Breast epithelium (tissue), 4 donors: ENCODE data around the gene PTPRG. TPM values are rescaled to one million over a fixed set of nuclear protein-coding genes. Genes with fewer than 3 reads are reported as not detected.
A peak's percentile ranks its signal among the peaks of the same experiment; 100 is the strongest.

Experiments used
- DNase-seq, 2 donors: peaks; one replicate each; pipeline ENCODE4 v3.0.0-alpha.2; 2019; ENCODE audit warnings: low spot score in 2 of 2
- H3K27ac ChIP-seq, 2 donors: fragments of 200-600 bp; sonication (generic) in 1 of 2; one replicate each; pipeline ENCODE4 v1.5.1; 2016 to 2019; ENCODE audit warnings: mild to moderate bottlenecking in 1 of 2
- H3K27me3 ChIP-seq, 2 donors: fragments of 200-600 bp; sonication (generic) in 1 of 2; one replicate each; pipeline versions ENCODE4 v1.5.1 to v1.6.0; 2017 to 2019; ENCODE audit warnings: control low read depth in 1 of 2, mild to moderate bottlenecking in 1 of 2
- H3K36me3 ChIP-seq: fragments of 200-600 bp; one replicate; pipeline ENCODE4 v1.5.1; 2019
- H3K4me1 ChIP-seq, 2 donors: fragments of 200-600 bp; sonication (generic); one replicate each; pipeline ENCODE4 v1.5.1; 2016 to 2019; ENCODE audit warnings: control low read depth in 1 of 2
- H3K4me3 ChIP-seq, 3 donors: fragments of 200-600 bp; sonication (generic); 1 replicate in 2 of 3; 2 replicates in 1 of 3; pipeline ENCODE4 v1.5.1; 2016 to 2019; ENCODE audit warnings: mild to moderate bottlenecking in 3 of 3, moderate library complexity in 2 of 3
- H3K9me3 ChIP-seq, 2 donors: fragments of 200-600 bp; sonication (generic) in 1 of 2; one replicate each; pipeline ENCODE4 v1.5.1; 2016 to 2019; ENCODE audit warnings: control low read depth in 1 of 2
- POLR2A ChIP-seq: fragments of 450-650 bp; IDR thresholded peaks from one replicate; pipeline ENCODE4 v1.6.1; 2016; ENCODE audit warnings: antibody characterized with exemption, mild to moderate bottlenecking, moderate library complexity
- POLR2AphosphoS5 ChIP-seq, 3 donors: sonication (generic); formaldehyde crosslinking; IDR thresholded peaks; one replicate each; pipeline ENCODE4 v1.6.1; 2017; ENCODE audit warnings: antibody characterized with exemption in 3 of 3
- intact Hi-C: fragments of 100-400 bp; cut with DNase I; formaldehyde crosslinking; loops from one replicate; pipeline ENCODE4 v1.15.1; 2023; ENCODE audit warnings: low total_unique reads
- total RNA-seq, 3 donors: library from RNA; depleted of rRNA; stranded (reverse); fragments of >200 nt; gene quantifications; one replicate each; pipeline ENCODE4 v1.1.0, GENCODE V29; 2016
- TF ChIP-seq, protein P1 (sequence below), 3 donors: fragments of 450-650 bp; IDR thresholded peaks; one replicate each; pipeline ENCODE4 v1.5.1; 2016 to 2017; ENCODE audit warnings: antibody characterized with exemption in 3 of 3, mild to moderate bottlenecking in 3 of 3, moderate library complexity in 3 of 3

The PTPRG gene
- total RNA-seq, 3 donors from 2014 or later: 42.3 to 179 (median 61.6) TPM

DNA sequence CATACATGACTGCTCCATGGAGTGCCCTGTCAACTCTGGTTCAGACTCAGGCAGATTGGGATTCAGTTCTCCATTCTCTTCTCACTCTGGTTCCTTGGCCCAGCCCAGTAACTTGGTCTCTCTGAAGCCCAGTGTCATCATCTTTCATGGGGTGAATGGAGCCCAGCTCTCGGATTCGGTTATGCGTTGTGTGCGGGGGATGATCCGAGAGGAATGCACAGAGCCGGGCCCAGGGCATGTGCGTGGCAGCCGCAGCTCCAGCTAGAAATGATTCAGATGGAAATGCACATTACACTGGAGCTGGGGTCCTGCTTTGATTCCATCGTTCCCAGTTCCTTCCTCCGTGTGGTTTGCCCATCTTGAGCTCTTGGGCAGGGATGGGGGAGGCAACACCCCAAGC, 622.6 kb downstream of the PTPRG start:
- no peaks in the 10 kb centered on the region for H3K9me3 ChIP-seq
- TF ChIP-seq POLR2AphosphoS5 (IDR thresholded peaks at IDR 0.05): no peak
- TF ChIP-seq POLR2A: no peak
- TF ChIP-seq, protein P1, sequence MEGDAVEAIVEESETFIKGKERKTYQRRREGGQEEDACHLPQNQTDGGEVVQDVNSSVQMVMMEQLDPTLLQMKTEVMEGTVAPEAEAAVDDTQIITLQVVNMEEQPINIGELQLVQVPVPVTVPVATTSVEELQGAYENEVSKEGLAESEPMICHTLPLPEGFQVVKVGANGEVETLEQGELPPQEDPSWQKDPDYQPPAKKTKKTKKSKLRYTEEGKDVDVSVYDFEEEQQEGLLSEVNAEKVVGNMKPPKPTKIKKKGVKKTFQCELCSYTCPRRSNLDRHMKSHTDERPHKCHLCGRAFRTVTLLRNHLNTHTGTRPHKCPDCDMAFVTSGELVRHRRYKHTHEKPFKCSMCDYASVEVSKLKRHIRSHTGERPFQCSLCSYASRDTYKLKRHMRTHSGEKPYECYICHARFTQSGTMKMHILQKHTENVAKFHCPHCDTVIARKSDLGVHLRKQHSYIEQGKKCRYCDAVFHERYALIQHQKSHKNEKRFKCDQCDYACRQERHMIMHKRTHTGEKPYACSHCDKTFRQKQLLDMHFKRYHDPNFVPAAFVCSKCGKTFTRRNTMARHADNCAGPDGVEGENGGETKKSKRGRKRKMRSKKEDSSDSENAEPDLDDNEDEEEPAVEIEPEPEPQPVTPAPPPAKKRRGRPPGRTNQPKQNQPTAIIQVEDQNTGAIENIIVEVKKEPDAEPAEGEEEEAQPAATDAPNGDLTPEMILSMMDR (IDR thresholded peaks at IDR 0.05): no peak
- intact Hi-C loops: no loop called here

DNA sequence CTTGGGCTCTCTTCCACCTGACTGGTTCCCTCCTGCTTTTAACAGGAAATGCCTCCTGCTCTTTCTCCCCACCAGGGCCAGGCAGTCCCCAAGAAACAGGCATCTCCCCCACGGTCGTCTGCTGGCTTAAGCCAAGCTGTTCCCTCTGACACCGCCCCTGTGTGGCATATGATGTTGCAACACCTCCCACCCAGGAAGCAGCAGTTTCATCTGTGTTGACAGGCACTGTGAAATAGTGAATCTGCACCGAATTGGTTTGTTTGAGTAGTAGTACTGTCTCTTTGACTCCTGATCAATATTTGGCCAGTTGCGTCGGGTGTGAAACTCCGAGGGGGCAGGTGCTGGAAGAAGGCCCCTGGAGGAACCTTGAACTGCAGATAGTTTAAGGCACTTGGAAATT, 623.2 kb downstream of the PTPRG start:
- no peak for DNase-seq
- no peak overlapping the region for H3K27ac ChIP-seq
- H3K4me1 ChIP-seq: no peaks in the 10 kb centered on the region
- H3K36me3 ChIP-seq: no peaks in the 10 kb centered on the region
- H3K9me3 ChIP-seq: no peaks in the 10 kb centered on the region
- no peak overlapping the region for H3K4me3 ChIP-seq
- intact Hi-C loops: no loop called here
- no peak for TF ChIP-seq POLR2AphosphoS5 (IDR thresholded peaks at IDR 0.05)
- TF ChIP-seq, protein P1 (IDR thresholded peaks at IDR 0.05): no peak
- no peak for TF ChIP-seq POLR2A
- H3K27me3 ChIP-seq: no peaks in the 10 kb centered on the region

More for the DNA sequence above, 622.6 kb downstream of the PTPRG start:
- DNase-seq: no peak
- Histone ChIP-seq H3K36me3 (no peaks in the 10 kb centered on the region), H3K27me3 (no peaks in the 10 kb centered on the region), H3K4me1 (no peaks in the 10 kb centered on the region), H3K4me3 (no peak overlapping the region), H3K27ac (no peak overlapping the region)

DNA sequence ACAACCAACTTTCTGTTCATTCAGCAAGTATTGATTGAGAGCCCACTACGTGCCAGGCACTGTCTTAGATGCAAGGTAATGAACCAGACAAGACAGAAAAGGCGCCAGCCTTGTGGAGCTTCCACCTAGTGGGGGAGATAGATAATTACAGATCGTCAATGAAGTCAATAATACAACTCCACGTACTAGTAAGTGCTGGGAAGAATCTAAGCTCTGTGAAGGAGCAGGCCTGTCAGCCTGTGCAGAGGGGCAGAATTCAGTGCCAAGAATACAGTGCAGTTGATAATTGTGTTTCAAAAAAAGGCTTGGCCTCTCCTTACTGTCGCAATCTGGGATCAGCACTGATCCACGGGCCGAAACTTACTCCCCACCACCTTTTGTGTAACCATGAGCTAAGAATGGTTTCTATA, 625.7 kb downstream of the PTPRG start:
- no peak for DNase-seq
- Histone ChIP-seq H3K36me3 (no peaks in the 10 kb centered on the region), H3K27me3 (no peaks in the 10 kb centered on the region), H3K4me1 (no peaks in the 10 kb centered on the region), H3K9me3 (no peaks in the 10 kb centered on the region), H3K4me3 (no peak overlapping the region), H3K27ac (no peak overlapping the region)
- TF ChIP-seq, protein P1 (IDR thresholded peaks at IDR 0.05): peak in 1 of 3 donors; percentile 26
- no peak for TF ChIP-seq POLR2A
- intact Hi-C loops: no loop called here

DNA sequence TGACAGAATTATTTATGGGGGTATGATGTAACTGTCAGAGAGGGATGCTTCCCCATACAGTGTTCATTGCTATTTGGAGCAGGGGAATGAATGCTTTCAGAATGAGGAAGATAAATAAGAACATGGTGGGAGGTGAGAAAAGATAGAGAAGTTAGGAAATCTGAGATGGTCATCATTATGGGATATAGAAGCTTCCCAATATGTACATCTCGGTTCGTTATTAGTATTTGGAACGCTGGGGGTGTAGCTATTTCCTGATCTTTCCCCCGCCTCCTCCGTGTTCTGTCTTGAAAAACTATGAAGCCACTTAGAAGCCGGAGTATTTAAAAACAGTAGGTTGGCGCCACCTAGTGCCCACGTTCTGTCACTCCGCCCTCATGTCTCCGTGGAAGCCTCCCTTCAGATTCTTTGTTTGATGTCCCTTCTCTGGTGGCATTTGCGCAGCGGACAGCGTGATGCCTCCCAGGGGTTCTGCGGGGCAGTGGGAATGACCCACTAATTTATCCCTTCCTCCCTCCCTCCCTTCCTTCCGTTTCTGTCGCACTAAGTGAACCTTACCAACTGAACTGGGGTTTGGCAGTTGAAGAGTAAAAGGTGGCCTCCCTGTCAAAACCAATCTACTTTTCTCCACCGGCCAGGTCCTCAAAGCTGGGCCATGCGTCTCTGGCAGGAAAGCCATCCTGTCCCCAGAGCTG, 627.5 kb downstream of the PTPRG start:
- H3K4me1 ChIP-seq: no peaks in the 10 kb centered on the region
- no peak overlapping the region for H3K4me3 ChIP-seq
- H3K27ac ChIP-seq: no peak overlapping the region
- H3K9me3 ChIP-seq: no peaks in the 10 kb centered on the region
- DNase-seq: peak; percentile 55 to 74
- TF ChIP-seq POLR2AphosphoS5 (IDR thresholded peaks at IDR 0.05) (no peak), POLR2A (no peak)
- TF ChIP-seq, protein P1 (IDR thresholded peaks at IDR 0.05): peak; percentile 63 to 87 (median 80)
- no peaks in the 10 kb centered on the region for H3K36me3 ChIP-seq
- intact Hi-C loops: no loop called here
- H3K27me3 ChIP-seq: no peaks in the 10 kb centered on the region

DNA sequence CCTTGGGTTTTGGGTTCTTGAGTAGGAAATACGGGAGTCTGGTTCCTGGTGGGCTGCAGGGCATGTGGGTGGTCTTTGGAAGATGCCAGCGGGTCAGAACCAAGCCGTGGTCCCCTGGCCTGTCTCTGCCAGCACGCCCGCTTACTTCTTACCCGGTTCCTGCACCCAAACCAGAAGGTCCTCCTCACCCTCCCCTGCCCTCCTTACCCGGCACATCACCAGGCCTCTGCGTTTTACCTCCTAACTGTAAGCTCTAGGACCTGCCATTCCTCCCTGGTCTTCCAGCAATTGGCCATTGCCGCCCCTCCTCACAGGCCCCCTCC, 628.0 kb downstream of the PTPRG start:
- Histone ChIP-seq H3K4me3 (no peak overlapping the region), H3K4me1 (no peaks in the 10 kb centered on the region), H3K36me3 (no peaks in the 10 kb centered on the region), H3K27ac (no peak overlapping the region), H3K9me3 (no peaks in the 10 kb centered on the region), H3K27me3 (no peaks in the 10 kb centered on the region)
- TF ChIP-seq POLR2A: no peak
- TF ChIP-seq, protein P1 (IDR thresholded peaks at IDR 0.05): no peak
- TF ChIP-seq POLR2AphosphoS5 (IDR thresholded peaks at IDR 0.05): no peak
- intact Hi-C loops: no loop called here
- DNase-seq: no peak
